Ovary (tissue), 3 donors: ENCODE results near the gene AQP10.
"Not testable (repeated sequence)": the region's sequence is repeated elsewhere in the genome, so short reads cannot be mapped to it uniquely, and the experiment has no call there.

Source experiments
- CTCF ChIP-seq, 3 donors: fragments of 450-650 bp in 2 of 3; fragments of 200-600 bp in 1 of 3; IDR thresholded peaks; one replicate each; pipeline versions ENCODE4 v1.5.1 to v1.8.0; 2016 to 2022; ENCODE audit warnings: antibody characterized with exemption in 3 of 3, mild to moderate bottlenecking in 1 of 3
- EP300 ChIP-seq: sonication (generic); formaldehyde crosslinking; IDR thresholded peaks from one replicate; pipeline ENCODE4 v1.6.1; 2017; ENCODE audit warnings: antibody characterized with exemption
- donor health status: DM: no; HTN: no; CAD: no.

GRCh38 chr1:154312229-154313065, 8.4 kb upstream of the AQP10 start:
- not testable (repeated sequence) for TF ChIP-seq CTCF (IDR thresholded peaks at IDR 0.05); EP300
